HG02885 (cell line): Measurements from ENCODE around the gene LUC7L3.
"Not testable (repeated sequence)": the region's sequence is repeated elsewhere in the genome, so short reads cannot be mapped to it uniquely, and the experiment has no call there.

ENCODE experiments used
- ATAC-seq: cut with Tn5 transposase; IDR thresholded peaks from one replicate; pipeline ENCODE4 v1.9.1; 2021; ENCODE audit warnings: mild to moderate bottlenecking; ENCODE audit not compliant: unreplicated experiment, poor library complexity

LUC7L3 gene

DNA sequence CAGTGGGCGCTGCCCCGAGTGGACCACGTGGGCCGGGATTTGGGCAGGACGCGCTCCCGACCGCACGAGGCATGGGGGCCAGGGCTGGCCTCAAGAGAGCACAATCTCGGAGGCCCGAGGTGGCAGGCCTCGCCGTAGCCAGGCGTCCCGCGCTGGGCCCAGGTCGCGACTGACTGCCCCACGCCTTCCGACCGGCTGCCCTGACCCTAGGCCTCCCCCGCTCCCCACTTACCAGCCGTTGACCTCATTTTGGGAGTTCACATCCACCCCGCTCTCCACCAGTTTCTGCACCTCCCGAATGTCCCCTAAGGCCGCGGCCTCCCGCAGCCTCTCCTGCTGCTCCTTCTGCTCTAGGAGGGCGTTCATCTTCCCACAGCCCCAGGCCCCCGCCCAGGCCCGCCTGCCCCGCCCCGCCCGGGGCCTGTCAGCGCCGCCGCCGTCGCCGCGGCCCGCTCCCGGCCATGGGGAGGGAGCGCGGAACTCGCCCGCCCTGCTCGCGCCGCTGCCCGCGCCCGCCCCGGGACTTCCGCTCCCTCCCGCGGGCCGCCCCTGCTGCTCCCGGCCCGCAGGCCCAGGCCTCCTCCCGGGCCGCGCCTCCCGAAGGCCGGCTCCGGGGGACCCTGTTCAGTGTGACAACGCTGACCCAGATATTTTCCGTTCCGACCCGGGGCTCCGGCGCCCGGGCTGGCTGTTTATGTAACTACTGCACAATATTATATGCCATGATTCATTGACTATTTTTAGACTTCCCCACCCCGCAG, 11.9 kb upstream of the LUC7L3 start, which contains the start of gene ANKRD40:
Gene ANKRD40 (minus strand): TSS at position 626 of the 761 bp plus-strand sequence. CDS start 260 bp downstream, at position 366.
- ATAC-seq: peak; percentile 71

GRCh38 chr17:50708050-50709000, 11.1 kb upstream of the LUC7L3 start:
- no peak for ATAC-seq

- not testable (repeated sequence) for ATAC-seq
These were observed 10.3 kb upstream of the LUC7L3 start for GRCh38 chr17:50709053-50709452.

DNA sequence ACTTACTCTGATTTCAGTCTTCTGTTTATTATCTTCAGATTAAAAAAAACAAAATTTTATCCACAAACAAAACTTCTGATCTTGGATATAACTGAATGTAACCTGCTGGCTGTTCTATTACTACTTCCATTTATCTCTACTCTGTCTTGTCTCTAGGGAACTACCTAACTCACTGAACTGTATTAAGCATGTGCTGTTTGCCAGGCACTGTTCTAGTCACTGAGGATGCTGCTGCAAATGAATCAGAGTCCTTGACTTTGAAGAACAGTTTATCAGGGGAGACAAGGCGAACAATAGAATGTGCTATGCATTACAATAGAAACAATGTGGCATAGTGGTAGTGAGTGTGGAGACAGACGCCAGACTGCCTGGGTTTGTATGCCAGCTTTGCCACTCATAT, 9.4 kb upstream of the LUC7L3 start:
- ATAC-seq: no peak

GRCh38 chr17:50710650-50711049, 8.8 kb upstream of the LUC7L3 start:
- ATAC-seq: no peak

GRCh38 chr17:50712641-50713040, 6.8 kb upstream of the LUC7L3 start:
- no peak for ATAC-seq

DNA sequence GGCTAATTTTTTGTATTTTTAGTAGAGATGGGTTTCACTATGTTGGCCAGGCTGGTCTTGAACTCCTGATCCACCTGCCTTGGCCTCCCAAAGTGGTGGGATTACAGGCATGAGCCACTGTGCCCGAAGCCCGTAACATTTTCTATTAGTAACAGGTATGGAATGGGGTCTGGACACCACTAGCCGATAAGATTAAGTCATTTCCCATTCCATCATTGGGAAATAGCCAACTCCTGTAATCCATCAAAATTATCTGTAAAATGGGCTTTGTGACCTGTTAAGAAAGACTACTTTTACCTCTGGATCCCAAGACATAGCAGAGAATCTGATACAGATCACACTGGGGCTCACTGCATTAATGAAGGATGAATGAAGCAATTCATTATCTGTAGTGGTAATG, 3.9 kb upstream of the LUC7L3 start:
- ATAC-seq: no peak

- no peak for ATAC-seq
These were observed 756 bp downstream of the LUC7L3 start for GRCh38 chr17:50719924-50720794.

DNA sequence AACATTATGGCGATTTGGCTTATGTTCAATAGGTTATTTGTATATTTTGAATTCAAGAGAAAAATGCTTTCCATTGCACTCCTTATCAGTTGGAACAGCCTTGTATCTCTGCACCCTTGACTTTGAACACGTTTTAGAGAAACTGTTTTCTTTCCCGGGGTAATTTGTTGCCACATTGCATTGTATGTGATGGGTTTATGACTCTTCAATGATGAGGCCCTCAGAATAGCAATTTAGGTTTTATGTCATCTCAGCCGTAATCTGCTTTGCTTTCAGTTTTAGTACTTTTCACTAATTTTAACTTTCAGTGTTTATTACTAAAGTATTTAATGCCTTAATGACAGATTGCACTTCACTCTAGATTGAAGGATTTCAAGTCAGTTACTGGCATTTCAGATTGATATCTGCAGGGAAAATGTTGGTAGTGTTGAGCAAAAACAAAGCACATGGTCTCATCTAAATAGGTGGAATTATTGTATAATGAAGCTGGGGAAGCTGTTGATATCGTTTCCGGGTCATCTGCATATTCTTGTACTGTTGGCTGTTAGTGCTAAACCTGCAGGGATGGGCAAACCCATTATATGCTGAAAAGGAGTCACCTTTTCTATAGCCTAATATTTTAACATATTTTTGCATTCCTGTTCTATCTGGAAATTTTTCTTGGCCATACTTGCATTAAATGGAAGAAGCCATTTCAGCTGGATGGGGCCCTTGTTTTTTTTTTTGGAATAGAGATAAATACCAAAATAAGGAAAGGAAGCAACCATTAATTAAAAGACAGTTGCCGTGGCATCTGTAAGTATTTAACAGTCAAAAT, 2.0 kb downstream of the LUC7L3 start:
- no peak for ATAC-seq

GRCh38 chr17:50722746-50723145, 3.3 kb downstream of the LUC7L3 start:
- no peak for ATAC-seq

DNA sequence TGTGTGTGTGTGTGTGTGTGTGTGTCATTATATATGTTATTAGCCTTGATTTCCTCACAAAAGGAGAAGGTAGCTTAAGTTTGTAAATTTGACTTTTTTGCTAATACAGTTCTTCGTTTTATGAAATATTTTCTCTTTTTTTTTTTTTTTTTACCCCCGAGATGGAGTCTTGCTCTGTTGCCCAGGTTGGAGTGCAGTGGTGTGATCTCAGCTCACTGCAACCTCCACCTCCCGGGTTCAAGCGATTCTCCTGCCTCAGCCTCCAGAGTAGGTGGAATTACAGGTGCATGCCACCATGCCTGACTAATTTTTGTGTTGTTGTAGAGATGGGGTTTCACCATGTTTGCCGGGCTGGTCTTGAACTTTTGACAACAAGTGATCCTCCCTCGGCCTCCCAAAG, 5.2 kb downstream of the LUC7L3 start:
- ATAC-seq: not testable (repeated sequence)

DNA sequence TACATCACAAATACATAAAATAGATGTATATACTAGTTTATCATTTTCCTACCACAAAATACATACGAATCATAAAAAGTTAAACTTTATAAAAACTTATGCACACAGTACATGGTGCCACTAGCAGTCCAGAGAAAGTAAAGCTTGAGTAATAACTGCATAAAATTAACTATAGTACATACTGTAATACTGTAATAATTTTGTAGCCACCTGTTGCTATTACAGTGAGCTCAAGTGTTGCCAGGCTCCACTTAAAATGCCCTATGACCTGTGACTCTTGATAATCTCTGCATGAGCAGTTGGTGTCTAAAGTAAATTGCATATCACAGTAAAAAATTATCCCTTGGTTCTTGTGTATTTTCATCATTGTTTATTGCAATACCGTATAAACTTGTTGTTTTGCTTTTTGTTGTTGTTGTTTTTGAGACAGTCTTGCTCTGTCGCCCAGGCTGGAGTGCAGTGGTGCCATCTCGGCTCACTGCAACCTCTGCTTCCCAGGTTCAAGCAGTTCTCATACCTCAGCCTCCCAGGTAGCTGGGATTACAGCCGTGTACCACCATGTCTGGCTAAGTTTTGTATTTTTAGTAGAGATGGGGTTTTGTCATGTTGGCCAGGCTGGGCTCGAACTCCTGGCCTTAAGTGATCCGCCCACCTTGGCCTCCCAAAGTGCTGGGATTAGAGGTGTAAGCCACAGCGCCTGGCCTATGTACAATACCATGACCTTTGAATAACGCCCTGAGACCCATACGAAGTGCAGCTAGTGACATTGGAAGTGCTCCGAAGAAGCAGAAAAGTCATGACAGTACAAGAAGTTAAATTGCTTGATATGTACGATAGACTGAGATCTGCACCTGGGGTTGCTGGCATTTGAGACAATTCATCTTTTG, 6.6 kb downstream of the LUC7L3 start:
- ATAC-seq: no peak

DNA sequence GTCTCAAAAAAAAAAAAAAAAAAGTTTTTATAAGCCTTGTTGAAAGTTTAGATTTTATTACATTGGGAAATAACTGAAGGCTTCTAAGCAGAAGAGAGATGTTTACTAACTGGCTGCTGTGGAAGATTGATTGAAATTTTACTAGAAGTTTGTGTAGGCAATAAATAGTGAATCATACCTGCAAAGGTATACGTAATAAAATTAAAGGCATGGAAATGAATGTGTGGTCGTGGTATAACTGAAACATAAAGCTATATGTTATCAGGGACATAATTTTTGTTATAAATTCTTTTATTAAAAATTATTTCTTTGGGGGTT, 8.7 kb downstream of the LUC7L3 start:
- ATAC-seq: no peak

DNA sequence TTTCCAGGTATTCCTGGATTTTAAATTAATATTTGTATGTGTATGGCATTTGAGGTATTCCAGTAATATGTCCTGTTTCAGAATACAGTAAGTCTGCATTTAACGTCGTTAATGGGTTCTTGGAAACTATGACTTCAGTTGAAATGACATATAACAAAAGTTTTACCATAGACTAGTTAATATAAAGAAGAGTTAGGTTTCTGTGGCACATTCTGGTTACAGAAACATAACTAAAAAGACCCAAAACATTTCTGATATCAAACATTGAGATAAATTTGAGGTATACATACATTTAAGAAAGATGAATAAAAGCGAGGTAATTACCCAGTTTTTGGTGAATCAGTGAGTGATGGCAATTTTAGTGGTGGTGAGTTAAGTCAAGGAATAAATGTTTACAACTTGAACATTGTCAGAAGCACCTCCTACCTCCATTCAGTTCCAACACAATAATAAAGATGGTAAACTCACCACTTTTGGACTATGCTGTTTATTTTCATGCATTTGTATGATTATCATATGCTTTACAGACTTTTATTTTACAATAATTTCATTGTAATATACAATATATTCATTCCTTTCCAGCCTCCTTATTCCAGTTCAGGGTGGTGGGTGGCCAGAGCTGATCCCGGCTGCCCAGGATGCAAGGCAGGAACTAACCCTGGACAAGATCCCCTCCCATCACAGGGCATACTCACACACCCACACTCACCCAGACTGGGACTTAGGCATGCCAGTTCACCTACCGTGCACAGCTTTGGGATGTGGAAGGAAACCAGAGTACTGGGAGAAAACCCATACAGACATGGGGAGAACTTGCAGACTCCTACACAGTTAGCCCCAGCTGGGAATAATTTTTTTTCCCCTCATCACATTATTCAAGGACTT, 9.7 kb downstream of the LUC7L3 start:
- no peak for ATAC-seq

DNA sequence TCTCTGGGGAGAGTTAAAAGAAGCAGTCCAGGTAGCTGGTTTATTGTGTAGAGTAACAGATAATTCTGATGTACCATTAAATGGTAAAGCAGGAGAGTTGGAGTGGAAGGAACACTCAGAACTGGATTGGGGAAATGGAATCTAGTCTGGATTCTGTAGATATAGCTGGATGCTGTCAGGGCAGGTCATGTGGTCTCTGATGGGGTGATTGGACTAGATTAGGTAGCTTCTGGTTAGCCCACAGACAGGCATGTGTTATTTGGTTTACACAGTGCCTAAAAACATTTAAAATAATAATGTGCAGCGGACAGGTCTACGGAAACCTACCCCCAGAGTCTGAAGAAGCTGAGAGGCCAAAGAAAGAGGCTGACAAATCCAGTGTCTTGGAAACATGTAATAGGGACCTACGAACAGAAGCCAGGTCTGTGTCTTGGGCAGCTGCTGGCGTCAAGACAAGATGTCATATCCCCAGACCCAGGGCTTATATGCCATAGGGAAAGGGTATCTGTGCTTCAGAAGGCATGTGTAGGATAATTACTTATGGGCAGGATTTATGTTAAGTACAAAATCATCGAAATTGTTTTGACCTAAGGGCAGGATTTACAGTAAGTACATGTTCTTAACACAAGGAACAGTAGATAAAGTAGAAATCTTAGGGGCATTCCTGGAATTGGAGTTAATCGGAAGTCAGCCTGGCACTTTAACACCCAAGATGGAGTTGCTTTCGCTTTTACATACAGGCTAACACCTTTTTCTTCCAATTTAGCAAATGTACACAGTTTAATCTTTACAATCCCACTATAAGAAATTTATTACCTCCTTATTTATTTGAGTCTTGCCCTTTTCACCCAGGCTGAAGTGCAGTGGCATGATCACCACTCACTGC, 12.4 kb downstream of the LUC7L3 start:
- no peak for ATAC-seq

DNA sequence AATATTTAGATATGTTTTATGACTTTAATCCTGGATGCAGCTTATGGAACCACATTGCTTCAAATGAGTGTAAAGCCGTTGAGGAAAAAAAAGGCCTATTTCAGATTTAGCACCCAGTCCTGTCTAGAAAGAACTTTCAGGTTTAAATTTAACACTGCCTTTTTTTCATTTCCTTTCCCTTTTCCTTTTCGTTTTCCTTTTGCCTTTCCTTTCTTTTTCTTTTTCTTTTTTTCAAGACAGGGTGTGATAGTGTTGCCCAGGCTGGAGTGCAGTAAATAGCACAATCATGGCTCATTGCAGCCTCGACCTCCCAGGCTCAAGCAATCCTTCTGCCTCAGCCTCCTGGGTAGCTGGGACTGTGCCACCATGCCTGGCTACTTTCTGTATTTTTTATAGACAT, 15.9 kb downstream of the LUC7L3 start:
- no peak for ATAC-seq
